Stimulated activated CD8-positive, alpha-beta memory T cell treated with anti-CD3 and anti-CD28 coated beads, Interleukin-7, amount 100 ng/mL, for 24 hours (primary cell): ENCODE data around the gene GNLY.
"Not testable (repeated sequence)": the region's sequence is repeated elsewhere in the genome, so short reads cannot be mapped to it uniquely, and the experiment has no call there.

Experiments used
- DNase-seq: peaks from one replicate; pipeline ENCODE4 v3.0.0-alpha.2; 2020; ENCODE audit warnings: low read depth

The GNLY gene

GRCh38 chr2:85710687-85711577 is 16.8 kb downstream of the GNLY start:
- no peak for DNase-seq

GRCh38 chr2:85711578-85712060 is 17.5 kb downstream of the GNLY start:
- no peak for DNase-seq

- no peak for DNase-seq
These were observed 18.2 kb downstream of the GNLY start for GRCh38 chr2:85712336-85712735.

- DNase-seq, result no peak
These were observed 18.9 kb downstream of the GNLY start for GRCh38 chr2:85712849-85713612.

GRCh38 chr2:85713836-85714235 is 19.7 kb downstream of the GNLY start:
- no peak for DNase-seq

- DNase-seq, result not testable (repeated sequence)
These were observed 20.3 kb downstream of the GNLY start for GRCh38 chr2:85714421-85714820.

- no peak for DNase-seq
These were observed 20.7 kb downstream of the GNLY start for GRCh38 chr2:85714841-85715240.

- DNase-seq, result no peak
These were observed 22.3 kb downstream of the GNLY start for GRCh38 chr2:85716346-85716914.

GRCh38 chr2:85717308-85718008 is 23.3 kb downstream of the GNLY start:
- DNase-seq, result no peak

- DNase-seq, result no peak
These were observed 23.8 kb downstream of the GNLY start for GRCh38 chr2:85718009-85718391.

GRCh38 chr2:85718885-85719492 is 24.8 kb downstream of the GNLY start:
- no peak for DNase-seq

- no peak for DNase-seq
These were observed 25.6 kb downstream of the GNLY start for GRCh38 chr2:85719609-85720240.

- DNase-seq, result no peak
These were observed 26.4 kb downstream of the GNLY start for GRCh38 chr2:85720533-85720932.

GRCh38 chr2:85721641-85722040 is 27.5 kb downstream of the GNLY start:
- no peak for DNase-seq

- DNase-seq, result no peak
These were observed 28.4 kb downstream of the GNLY start for GRCh38 chr2:85722519-85722918.

GRCh38 chr2:85723707-85724360 is 29.7 kb downstream of the GNLY start:
- DNase-seq, result no peak

- DNase-seq, result no peak
These were observed 30.6 kb downstream of the GNLY start for GRCh38 chr2:85724731-85725181.

- no peak for DNase-seq
These were observed 31.3 kb downstream of the GNLY start for GRCh38 chr2:85725451-85725850.

GRCh38 chr2:85727798-85728197 is 33.6 kb downstream of the GNLY start:
- no peak for DNase-seq

GRCh38 chr2:85728342-85728741 is 34.2 kb downstream of the GNLY start:
- no peak for DNase-seq
